Measurements from ENCODE around the gene DAPK2.

DAPK2 gene

DNA sequence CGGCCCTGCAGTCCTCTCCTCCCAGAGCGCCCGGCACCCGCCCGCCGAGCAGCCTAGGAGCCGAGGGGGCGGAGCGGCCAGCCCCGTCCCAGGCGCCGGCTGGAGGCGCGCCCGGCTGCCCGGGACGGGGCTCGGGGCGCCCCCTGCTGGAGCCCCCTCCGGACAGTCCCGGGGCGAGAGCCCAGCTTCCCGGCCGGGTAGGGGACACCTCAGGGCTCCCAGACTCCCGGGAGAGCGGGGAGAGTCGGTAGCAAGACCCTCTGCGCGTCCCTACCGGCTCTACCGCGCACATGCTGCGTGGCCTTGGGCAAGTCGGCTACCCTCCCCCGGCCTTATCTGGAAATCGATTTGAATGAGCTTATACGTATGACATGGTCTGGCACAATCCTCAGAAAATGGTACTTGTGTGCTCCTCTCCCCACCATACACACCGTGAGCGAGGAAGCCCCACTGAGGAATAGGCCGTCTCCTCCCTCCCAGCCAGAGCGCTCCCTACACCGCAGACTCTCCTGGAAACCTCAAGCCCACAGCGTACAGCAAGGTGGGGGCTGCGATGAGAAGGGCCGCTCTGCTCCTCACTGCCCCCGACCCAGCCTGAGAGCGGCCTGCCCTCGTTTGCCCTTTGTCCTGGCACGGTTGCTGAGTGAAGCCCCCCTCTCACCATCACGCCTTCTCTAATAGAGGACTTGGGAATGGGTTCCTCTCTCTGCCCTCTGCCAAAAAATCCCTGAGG, at the start of gene DAPK2:
DAPK2 (minus strand) TSS at position 65 of the 733 bp plus-strand sequence. CDS start 6,224 bp downstream, outside the sequence.
- H3K27ac ChIP-seq: no peak within 1 kb of the TSS

DNA sequence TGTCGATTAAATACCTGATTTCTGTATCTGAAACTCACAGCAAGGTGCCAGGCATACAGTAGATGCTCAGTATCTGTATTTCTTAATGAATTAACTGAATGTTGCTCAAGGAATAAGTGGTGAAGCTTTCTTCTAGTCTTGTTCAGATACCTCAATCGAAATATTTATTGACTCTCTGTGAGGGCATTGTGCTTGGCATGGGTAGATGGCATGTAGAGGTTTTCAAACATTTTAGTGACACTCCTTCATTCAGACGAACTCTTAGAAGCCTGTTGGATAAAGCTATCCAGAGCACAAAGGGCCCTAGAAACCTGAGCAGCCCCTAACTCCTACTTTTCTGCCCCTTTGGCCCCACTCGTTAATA, 49.1 kb upstream of the DAPK2 start:
- TF ChIP-seq EZH2 (IDR thresholded peaks at IDR 0.05) (no peak), POLR2AphosphoS5 (IDR thresholded peaks at IDR 0.05; ENCODE audit: borderline replicate concordance, low read depth, low read length) (no peak), FOXP2 (optimal IDR thresholded peaks at IDR 0.05; ENCODE audit: control extremely low read depth, extremely low read length, insufficient read depth) (no peak)
- peak overlapping the region; percentile 80 for H3K4me3 ChIP-seq
- peak overlapping the region; percentile 40 for H3K27ac ChIP-seq
- no peaks in the 10 kb centered on the region for H3K9me3 ChIP-seq (ENCODE audit: low read depth, low read length)
- 0 out of 2 replicates have a peak, but pooled peaks cover 3% of the 10 kb centered on the region for H3K36me3 ChIP-seq (ENCODE audit: insufficient read depth, low read length)
- no peak for DNase-seq (ENCODE audit: low read depth, low spot score)
- H3K9ac ChIP-seq (ENCODE audit: insufficient read length): no peak overlapping the region

More for the DNA sequence above, at the start of gene DAPK2:
- Histone ChIP-seq H3K36me3 (ENCODE audit: insufficient read depth, low read length) (no peaks in the 10 kb centered on the region), H3K9ac (ENCODE audit: insufficient read length) (peak within 1 kb of the TSS; percentile 52), H3K4me3 (peak within 1 kb of the TSS; percentile 74), H3K9me3 (ENCODE audit: low read depth, low read length) (no peaks in the 10 kb centered on the region)
- TF ChIP-seq EZH2 (IDR thresholded peaks at IDR 0.05): no peak
- no peak for DNase-seq (ENCODE audit: low read depth, low spot score)

DNA sequence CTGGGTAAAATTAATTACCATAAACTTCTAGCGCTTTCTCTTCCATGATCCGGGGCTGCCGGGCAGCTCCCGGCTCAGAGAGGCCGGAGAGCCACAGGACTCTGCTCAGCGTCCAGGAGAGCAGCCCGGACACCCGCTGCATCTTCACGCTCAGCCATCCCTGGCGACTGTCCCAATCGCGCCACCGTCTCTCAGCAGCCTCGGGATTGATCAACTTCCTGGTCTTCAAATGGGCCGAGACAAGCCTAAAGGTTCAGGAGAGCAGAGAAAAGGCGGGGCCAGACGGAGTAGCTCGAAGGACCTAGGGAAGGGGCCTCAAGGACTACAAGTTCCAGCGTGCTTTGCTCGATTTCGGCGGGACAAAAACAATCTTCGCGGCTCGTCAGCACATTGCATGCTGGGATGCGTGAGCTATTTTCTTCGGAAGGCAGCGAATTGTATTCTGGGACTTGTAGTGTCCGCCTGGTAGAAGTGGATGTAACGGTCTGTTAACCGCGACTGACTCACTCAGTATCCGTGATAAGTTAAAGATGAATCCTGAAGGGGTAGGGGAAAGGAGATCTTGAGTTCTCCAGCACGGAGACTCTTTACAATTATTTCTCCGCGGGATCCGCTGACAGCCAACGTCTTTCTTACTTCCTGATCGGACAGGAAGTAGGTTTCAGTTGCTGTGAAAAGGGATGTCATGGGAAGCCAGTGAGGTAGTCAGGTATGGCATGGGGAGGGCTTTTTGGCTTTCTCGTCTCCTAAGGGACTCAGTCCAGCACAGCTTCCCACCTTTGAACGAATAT, 47.5 kb upstream of the DAPK2 start, which contains the start of gene CIAO2A:
CIAO2A (minus strand) TSS at position 212 of the 791 bp plus-strand sequence; CDS start at position 142, 70 bp downstream.
- DNase-seq (ENCODE audit: low read depth, low spot score): peak; percentile 96
- Histone ChIP-seq H3K4me3 (peak within 1 kb of the TSS; percentile 82), H3K27ac (peak within 1 kb of the TSS; percentile 88), H3K36me3 (ENCODE audit: insufficient read depth, low read length) (peaks cover 11% of the 10 kb centered on the region), H3K9ac (ENCODE audit: insufficient read length) (peak within 1 kb of the TSS; percentile 85), H3K9me3 (ENCODE audit: low read depth, low read length) (no peaks in the 10 kb centered on the region)
- TF ChIP-seq POLR2AphosphoS5 (IDR thresholded peaks at IDR 0.05; ENCODE audit: borderline replicate concordance, low read depth, low read length) (peak; percentile 77), FOXP2 (optimal IDR thresholded peaks at IDR 0.05; ENCODE audit: control extremely low read depth, extremely low read length, insufficient read depth) (no peak)

DNA sequence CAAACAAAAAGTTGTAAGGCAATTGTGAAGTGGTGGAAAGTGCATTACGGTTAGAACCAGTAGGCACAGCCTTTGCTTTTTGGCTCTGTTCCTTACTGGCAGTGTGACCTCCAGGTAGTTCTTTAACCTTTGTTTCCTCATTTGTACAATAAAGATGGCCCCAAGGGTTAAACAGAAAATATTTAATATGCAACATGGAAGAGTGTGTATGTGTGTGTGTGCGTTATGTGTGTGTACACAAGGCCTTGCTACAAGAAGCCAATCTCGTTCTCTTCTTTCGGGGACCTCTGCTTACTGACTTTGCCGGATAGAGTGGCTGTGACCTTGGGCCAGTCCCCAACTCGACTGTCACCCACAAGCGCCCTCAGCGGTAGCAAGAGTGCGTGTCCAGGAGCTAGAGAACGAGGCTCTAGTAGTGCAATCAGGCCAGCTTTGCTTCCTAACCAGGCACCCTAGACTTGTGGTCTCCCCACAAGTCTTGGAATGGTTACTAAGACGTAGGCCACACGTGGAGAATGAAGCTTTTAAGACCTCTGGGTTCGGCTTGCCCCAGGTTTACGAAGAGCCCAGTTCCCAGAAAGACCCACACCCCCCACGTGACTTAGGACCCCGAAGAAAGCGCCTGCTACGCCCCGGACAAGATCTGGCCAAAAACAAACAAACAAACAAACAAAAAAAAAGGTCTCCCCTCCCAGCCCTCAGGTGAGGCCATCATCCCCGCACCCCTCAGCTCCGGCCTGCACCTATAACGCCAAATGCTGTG, 46.8 kb upstream of the DAPK2 start:
- peak overlapping the region; percentile 82 for H3K9ac ChIP-seq (ENCODE audit: insufficient read length)
- H3K36me3 ChIP-seq (ENCODE audit: insufficient read depth, low read length): peaks cover 18% of the 10 kb centered on the region
- DNase-seq (ENCODE audit: low read depth, low spot score): no peak
- TF ChIP-seq EZH2 (IDR thresholded peaks at IDR 0.05): no peak
- no peak for TF ChIP-seq FOXP2 (optimal IDR thresholded peaks at IDR 0.05; ENCODE audit: control extremely low read depth, extremely low read length, insufficient read depth)
- no peak for TF ChIP-seq POLR2AphosphoS5 (IDR thresholded peaks at IDR 0.05; ENCODE audit: borderline replicate concordance, low read depth, low read length)
- no peaks in the 10 kb centered on the region for H3K9me3 ChIP-seq (ENCODE audit: low read depth, low read length)
- H3K4me3 ChIP-seq: peak overlapping the region; percentile 82
- H3K27ac ChIP-seq: peak overlapping the region; percentile 39; the same call in 1 of the 2 replicates

DNA sequence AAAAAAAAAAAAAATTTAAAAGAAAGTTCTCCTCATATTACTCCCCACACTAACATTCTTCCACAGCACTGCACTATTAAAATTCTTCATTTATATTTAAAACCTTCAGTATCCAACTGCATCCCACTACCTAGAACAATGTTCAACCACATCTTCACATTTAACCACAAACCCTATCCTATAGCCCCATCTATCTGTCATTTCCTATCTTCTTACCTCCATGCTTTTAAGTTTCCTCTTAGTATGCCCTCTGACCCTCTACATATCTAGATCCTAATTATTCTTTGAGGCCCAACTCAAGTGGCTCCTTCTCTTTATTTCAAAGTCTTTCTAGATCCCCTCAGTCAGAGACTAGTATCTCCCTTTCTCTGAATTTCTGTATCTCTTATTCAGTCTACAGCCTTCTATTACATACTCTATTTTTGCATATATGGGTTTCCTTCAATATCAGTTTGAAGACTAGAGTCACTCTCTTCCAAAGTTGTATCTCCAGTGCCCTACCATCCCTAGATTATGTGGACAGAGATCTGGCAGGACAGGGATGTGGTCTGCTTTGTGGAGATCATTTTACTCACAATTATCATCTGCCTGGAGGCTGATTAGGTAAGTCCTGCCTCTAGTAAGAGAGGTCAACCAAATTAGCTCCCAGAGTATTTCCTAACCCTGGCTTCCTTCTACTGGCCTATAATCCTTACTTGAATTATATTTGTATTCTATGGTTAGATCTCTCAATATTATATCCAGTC, 46.0 kb upstream of the DAPK2 start:
- Histone ChIP-seq H3K9ac (ENCODE audit: insufficient read length) (peak overlapping the region; percentile 82), H3K4me3 (peak overlapping the region; percentile 82), H3K36me3 (ENCODE audit: insufficient read depth, low read length) (peaks cover 26% of the 10 kb centered on the region), H3K9me3 (ENCODE audit: low read depth, low read length) (no peaks in the 10 kb centered on the region), H3K27ac (no peak overlapping the region)
- no peak for TF ChIP-seq FOXP2 (optimal IDR thresholded peaks at IDR 0.05; ENCODE audit: control extremely low read depth, extremely low read length, insufficient read depth)
- no peak for TF ChIP-seq POLR2AphosphoS5 (IDR thresholded peaks at IDR 0.05; ENCODE audit: borderline replicate concordance, low read depth, low read length)
- no peak for TF ChIP-seq EZH2 (IDR thresholded peaks at IDR 0.05)
- DNase-seq (ENCODE audit: low read depth, low spot score): no peak

DNA sequence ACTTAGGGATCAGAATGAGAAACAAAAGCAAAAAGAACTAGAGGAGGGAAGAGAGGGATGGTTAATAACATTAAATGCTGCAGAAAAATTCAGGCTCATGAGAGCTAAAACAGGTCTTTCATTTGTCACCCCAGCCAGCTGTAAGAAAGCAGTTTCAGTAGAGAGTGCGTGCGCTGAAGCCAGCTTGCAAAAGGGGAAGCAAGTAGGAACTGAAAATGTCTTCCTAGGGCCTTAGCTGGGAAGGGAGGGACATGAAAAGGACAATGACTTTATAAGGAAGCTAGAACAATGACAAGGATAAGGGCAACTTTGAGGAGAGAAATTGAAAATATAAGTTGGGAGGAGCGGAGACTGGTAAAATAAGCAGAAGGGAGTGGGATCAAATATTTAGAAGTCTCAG, 44.2 kb upstream of the DAPK2 start:
- TF ChIP-seq FOXP2 (optimal IDR thresholded peaks at IDR 0.05; ENCODE audit: control extremely low read depth, extremely low read length, insufficient read depth) (no peak), EZH2 (IDR thresholded peaks at IDR 0.05) (no peak), POLR2AphosphoS5 (IDR thresholded peaks at IDR 0.05; ENCODE audit: borderline replicate concordance, low read depth, low read length) (no peak)
- Histone ChIP-seq H3K4me3 (no peak overlapping the region), H3K9ac (ENCODE audit: insufficient read length) (no peak overlapping the region), H3K27ac (no peak overlapping the region), H3K9me3 (ENCODE audit: low read depth, low read length) (no peaks in the 10 kb centered on the region), H3K36me3 (ENCODE audit: insufficient read depth, low read length) (peaks cover 27% of the 10 kb centered on the region)
- no peak for DNase-seq (ENCODE audit: low read depth, low spot score)

DNA sequence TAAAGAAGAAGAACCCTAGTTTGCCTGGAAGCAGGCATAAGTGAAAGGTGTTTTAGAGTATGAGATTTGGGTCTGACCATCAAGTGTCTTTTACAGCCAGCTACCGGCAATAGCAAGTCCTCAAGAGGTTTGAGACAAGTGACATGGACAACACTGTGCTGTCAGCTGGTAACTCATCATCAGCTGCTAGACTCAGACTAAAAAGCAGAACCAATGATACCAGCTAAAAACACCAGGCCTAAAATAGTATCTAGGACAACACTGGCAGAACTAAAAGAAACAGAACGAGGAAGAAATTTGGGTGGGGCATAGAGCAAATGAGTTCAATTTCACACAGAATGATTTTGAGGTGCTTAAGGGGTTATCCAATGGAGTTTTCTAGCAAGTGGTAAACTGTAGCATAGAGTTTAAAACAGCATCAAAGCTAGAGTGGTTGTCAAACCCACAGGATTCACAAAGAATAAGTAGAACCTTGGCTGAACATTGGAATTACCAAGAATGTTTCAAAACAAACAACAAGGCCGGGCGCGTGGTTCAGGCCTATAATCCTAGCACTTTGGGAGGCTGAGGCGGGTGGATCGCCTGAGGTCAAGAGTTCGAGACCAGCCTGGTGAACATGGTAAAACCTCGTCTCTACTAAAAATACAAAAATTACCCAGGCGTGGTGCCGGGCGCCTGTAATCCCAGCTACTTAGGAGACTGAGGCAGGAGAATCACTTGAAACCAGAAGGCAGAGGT, 43.4 kb upstream of the DAPK2 start:
- TF ChIP-seq POLR2AphosphoS5 (IDR thresholded peaks at IDR 0.05; ENCODE audit: borderline replicate concordance, low read depth, low read length): no peak
- no peak for TF ChIP-seq EZH2 (IDR thresholded peaks at IDR 0.05)
- no peak for TF ChIP-seq FOXP2 (optimal IDR thresholded peaks at IDR 0.05; ENCODE audit: control extremely low read depth, extremely low read length, insufficient read depth)
- no peak for DNase-seq (ENCODE audit: low read depth, low spot score)
- no peak overlapping the region for H3K4me3 ChIP-seq
- no peak overlapping the region for H3K27ac ChIP-seq
- H3K9ac ChIP-seq (ENCODE audit: insufficient read length): no peak overlapping the region
- H3K36me3 ChIP-seq (ENCODE audit: insufficient read depth, low read length): peaks cover 27% of the 10 kb centered on the region
- no peaks in the 10 kb centered on the region for H3K9me3 ChIP-seq (ENCODE audit: low read depth, low read length)
